ENCODE measurements around the gene TSPAN33. TPM values are rescaled to one million over a fixed set of nuclear protein-coding genes. Genes with fewer than 3 reads are reported as not detected.

TSPAN33 gene
- total RNA-seq, 2 donors from 2014 or later: 3.8 to 9.7 TPM

DNA sequence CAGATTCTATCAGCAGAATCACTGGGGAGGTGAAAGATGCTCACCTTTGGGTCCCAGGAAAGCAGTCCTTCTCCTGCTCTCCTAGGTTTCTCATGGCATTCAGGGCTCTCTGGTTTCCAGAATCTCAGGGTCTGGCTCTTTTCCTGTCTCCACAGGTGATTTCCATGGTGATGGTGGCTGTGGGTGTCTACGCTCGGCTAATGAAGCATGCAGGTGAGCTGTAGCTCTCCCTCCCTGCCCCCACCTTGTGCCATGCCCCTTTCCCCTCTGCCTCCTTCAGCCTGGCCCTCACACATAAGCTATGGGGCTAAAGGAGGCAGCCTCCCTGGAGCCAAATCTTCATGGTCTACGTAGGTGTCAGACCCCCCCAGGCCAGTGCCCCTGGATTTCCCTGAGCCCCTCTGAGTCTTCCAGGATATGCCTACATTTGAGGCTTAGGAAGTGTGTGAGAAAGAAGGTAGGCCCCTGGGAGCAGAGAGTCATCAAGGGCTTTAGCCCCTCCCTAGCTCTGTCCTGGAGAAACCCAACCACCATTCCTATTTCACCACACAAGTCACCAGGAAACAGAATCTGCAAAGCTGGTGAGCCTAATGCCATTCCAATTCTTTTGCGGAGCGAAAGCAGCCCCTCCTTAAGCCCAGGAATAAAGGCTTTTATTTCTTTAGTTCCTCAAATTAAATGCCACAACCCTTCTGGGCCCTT lies 17.2 kb downstream of the TSPAN33 start:
- no peak for DNase-seq
- TF ChIP-seq, protein P1, sequence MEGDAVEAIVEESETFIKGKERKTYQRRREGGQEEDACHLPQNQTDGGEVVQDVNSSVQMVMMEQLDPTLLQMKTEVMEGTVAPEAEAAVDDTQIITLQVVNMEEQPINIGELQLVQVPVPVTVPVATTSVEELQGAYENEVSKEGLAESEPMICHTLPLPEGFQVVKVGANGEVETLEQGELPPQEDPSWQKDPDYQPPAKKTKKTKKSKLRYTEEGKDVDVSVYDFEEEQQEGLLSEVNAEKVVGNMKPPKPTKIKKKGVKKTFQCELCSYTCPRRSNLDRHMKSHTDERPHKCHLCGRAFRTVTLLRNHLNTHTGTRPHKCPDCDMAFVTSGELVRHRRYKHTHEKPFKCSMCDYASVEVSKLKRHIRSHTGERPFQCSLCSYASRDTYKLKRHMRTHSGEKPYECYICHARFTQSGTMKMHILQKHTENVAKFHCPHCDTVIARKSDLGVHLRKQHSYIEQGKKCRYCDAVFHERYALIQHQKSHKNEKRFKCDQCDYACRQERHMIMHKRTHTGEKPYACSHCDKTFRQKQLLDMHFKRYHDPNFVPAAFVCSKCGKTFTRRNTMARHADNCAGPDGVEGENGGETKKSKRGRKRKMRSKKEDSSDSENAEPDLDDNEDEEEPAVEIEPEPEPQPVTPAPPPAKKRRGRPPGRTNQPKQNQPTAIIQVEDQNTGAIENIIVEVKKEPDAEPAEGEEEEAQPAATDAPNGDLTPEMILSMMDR (IDR thresholded peaks at IDR 0.05): no peak
- no peaks in the 10 kb centered on the region for H3K27me3 ChIP-seq
- H3K36me3 ChIP-seq: no peaks in the 10 kb centered on the region
- H3K9ac ChIP-seq (ENCODE audit: low read depth in 2 of 2, low read length in 2 of 2): no peak overlapping the region
- intact Hi-C loops (cut with DNase I): no loop called here
- no peak overlapping the region for H3K4me3 ChIP-seq
- no peaks in the 10 kb centered on the region for H3K4me1 ChIP-seq
- H3K27ac ChIP-seq: no peak overlapping the region
- H3K9me3 ChIP-seq: no peaks in the 10 kb centered on the region

DNA sequence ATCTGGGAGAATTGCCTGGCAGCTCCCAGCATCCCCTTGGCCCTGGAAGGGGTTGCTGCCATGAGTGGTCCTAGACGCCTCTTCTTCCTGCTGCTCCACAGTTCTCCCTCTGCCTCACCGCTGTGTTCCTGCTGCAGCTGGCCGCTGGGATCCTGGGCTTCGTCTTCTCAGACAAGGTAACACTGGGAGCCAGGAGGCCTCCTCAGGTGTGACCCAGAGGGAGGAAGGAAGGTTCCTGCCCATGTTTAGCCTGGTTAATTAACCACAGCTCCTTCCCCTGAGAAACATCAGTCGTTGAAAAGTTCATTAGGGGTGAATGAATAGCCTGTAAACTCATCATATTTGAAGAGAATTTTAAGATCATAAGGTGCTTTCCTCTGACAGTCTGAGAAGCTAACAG lies 18.2 kb downstream of the TSPAN33 start:
- TF ChIP-seq, protein P1 (IDR thresholded peaks at IDR 0.05): no peak
- Histone ChIP-seq H3K4me3 (no peak overlapping the region), H3K36me3 (no peaks in the 10 kb centered on the region), H3K9ac (ENCODE audit: low read depth in 2 of 2, low read length in 2 of 2) (no peak overlapping the region), H3K4me1 (no peaks in the 10 kb centered on the region), H3K9me3 (no peaks in the 10 kb centered on the region), H3K27ac (no peak overlapping the region), H3K27me3 (no peaks in the 10 kb centered on the region)
- no peak for DNase-seq
- intact Hi-C loops (cut with DNase I): no loop called here

DNA sequence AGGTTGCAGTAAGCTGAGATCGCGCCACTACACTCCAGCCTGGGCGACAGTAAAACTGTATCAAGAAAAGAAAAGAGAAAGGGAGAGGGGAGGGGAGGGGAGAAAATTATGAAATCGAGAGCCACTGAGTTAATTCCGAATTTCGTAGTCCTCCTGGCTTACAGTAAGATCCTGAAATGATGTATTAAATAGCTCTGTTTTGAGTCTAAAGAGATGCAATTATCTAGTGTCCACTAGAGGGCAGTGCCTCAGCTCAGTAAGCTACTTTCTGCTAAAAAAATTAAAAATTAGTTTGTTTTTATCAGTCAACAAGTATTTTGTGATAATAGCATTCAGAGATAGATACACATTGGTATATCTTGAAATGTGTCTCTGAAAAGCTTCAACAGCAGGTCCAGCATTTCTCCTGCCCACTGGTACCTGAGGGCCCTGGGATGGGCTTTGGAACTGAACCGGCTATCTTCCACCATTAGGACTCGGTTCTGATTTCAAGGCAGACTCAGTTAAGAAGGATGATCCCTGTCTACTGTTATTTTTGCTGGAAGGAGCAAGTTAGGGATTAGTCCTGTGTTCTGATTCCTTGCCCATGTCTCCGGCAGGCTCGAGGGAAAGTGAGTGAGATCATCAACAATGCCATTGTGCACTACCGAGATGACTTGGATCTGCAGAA lies 19.5 kb downstream of the TSPAN33 start:
- Histone ChIP-seq H3K27me3 (no peaks in the 10 kb centered on the region), H3K9me3 (no peaks in the 10 kb centered on the region), H3K4me1 (no peaks in the 10 kb centered on the region), H3K36me3 (no peaks in the 10 kb centered on the region), H3K27ac (no peak overlapping the region), H3K9ac (ENCODE audit: low read depth in 2 of 2, low read length in 2 of 2) (no peak overlapping the region), H3K4me3 (no peak overlapping the region)
- no peak for DNase-seq
- intact Hi-C loops (cut with DNase I): loop anchor here (2.0 kb wide), 1 partner anchor 47 kb away; no protein-coding TSS in a partner anchor
- TF ChIP-seq, protein P1 (IDR thresholded peaks at IDR 0.05): peak; percentile 75

- TF ChIP-seq, protein P1 (IDR thresholded peaks at IDR 0.05): no peak
- no peaks in the 10 kb centered on the region for H3K4me1 ChIP-seq
- no peak overlapping the region for H3K4me3 ChIP-seq
- no peak for DNase-seq
- H3K9ac ChIP-seq (ENCODE audit: low read depth in 2 of 2, low read length in 2 of 2): no peak overlapping the region
- no peaks in the 10 kb centered on the region for H3K27me3 ChIP-seq
- no peaks in the 10 kb centered on the region for H3K36me3 ChIP-seq
- H3K27ac ChIP-seq: no peak overlapping the region
- no peaks in the 10 kb centered on the region for H3K9me3 ChIP-seq
- intact Hi-C loops (cut with DNase I): no loop called here
Measured at GRCh38 chr7:129166745-129167144, 22.2 kb downstream of the TSPAN33 start.

DNA sequence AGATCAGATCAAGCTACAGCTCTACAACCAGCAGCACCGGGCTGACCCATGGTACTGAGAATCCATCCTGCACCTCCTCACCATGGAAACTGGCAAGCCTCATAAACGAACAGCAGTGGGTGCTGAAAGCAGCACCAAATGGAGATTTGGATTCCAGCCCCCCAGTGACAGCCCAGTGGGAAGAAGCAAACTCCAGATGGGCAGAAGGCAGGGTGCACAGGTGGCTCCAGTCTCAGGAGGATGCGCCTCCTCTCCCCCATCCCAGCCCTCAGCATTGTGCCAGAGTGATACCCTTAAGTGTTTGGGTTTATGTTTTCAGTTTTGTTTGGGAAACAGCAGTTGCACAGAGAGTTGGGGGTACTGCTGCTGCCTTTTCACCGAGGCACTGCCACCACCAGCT lies 23.3 kb downstream of the TSPAN33 start:
- Histone ChIP-seq H3K9ac (ENCODE audit: low read depth in 2 of 2, low read length in 2 of 2) (no peak overlapping the region), H3K36me3 (no peaks in the 10 kb centered on the region), H3K4me3 (no peak overlapping the region), H3K27me3 (no peaks in the 10 kb centered on the region), H3K9me3 (no peaks in the 10 kb centered on the region), H3K27ac (no peak overlapping the region), H3K4me1 (no peaks in the 10 kb centered on the region)
- intact Hi-C loops (cut with DNase I): no loop called here
- TF ChIP-seq, protein P1 (IDR thresholded peaks at IDR 0.05): no peak
- no peak for DNase-seq
